Heart left ventricle (tissue), 16 donors: Measurements from ENCODE around the gene HHAT. TPM values are rescaled to one million over a fixed set of nuclear protein-coding genes. Genes with fewer than 3 reads are reported as not detected.
A peak's percentile ranks its signal among the peaks of the same experiment; 100 is the strongest.

Experiments
- ATAC-seq, 4 donors: fragments of 200-7000 bp; cut with Tn5 transposase; one replicate each; pipeline ENCODE4 v1.9.1; 2020 to 2022; ENCODE audit warnings: moderate library complexity in 4 of 4, mild to moderate bottlenecking in 3 of 4, moderate number of reproducible peaks in 1 of 4
- DNase-seq, 5 donors: peaks; one replicate each; pipeline ENCODE4 v3.0.0-alpha.2; 2020
- H3K27ac ChIP-seq, 12 donors: fragments of 200-600 bp; sonication (generic) in 4 of 12; one replicate each; pipeline versions ENCODE4 v1.5.0 to v1.8.0; 2016 to 2022; ENCODE audit warnings: mild to moderate bottlenecking in 2 of 12
- H3K27me3 ChIP-seq, 9 donors: fragments of 200-600 bp; sonication (generic) in 2 of 9; one replicate each; pipeline versions ENCODE4 v1.5.1 to v1.8.0; 2016 to 2022; ENCODE audit warnings: mild to moderate bottlenecking in 3 of 9
- H3K36me3 ChIP-seq, 9 donors: fragments of 200-600 bp; sonication (generic) in 2 of 9; one replicate each; pipeline versions ENCODE4 v1.5.0 to v1.8.0; 2018 to 2022; ENCODE audit warnings: mild to moderate bottlenecking in 2 of 9
- H3K4me1 ChIP-seq, 12 donors: fragments of 200-600 bp; sonication (generic) in 4 of 12; one replicate each; pipeline versions ENCODE4 v1.5.0 to v1.8.0; 2016 to 2022; ENCODE audit warnings: mild to moderate bottlenecking in 3 of 12
- H3K4me3 ChIP-seq, 12 donors: fragments of 200-600 bp; sonication (generic) in 4 of 12; one replicate each; pipeline versions ENCODE4 v1.5.0 to v1.8.0; 2017 to 2022; ENCODE audit warnings: mild to moderate bottlenecking in 9 of 12, moderate library complexity in 4 of 12
- H3K9me3 ChIP-seq, 12 donors: fragments of 200-600 bp; sonication (generic) in 4 of 12; one replicate each; pipeline versions ENCODE4 v1.5.0 to v1.8.0; 2016 to 2022; ENCODE audit warnings: mild to moderate bottlenecking in 1 of 12
- POLR2A ChIP-seq, 2 donors: fragments of 450-650 bp; IDR thresholded peaks; one replicate each; pipeline ENCODE4 v1.6.1; 2017; ENCODE audit warnings: antibody characterized with exemption in 2 of 2, mild to moderate bottlenecking in 2 of 2, moderate library complexity in 2 of 2
- WGBS, 4 donors: extraction: QIAGEN DNeasy Blood & Tissue Kit in 2 of 4; methylation state at CpG; one replicate each; pipeline versions ENCODE4 v1.1.5 to v1.1.7; 2013 to 2018; 5-methylcytosine and 5-hydroxymethylcytosine counted together
- intact Hi-C, 10 donors: fragments of 100-400 bp; cut with DNase I; formaldehyde crosslinking; loops; one replicate each; pipeline versions ENCODE4 v1.11.1 to v1.14.2; 2022
- polyA plus RNA-seq, 2 donors: library from polyadenylated mRNA; stranded (reverse); fragments of 200-250 nt; gene quantifications; one replicate each; pipeline ENCODE4 v1.2.3, GENCODE V29; 2013
- total RNA-seq, 9 donors: library from RNA; depleted of rRNA in 2 of 9; stranded (reverse); fragments of >200 nt in 2 of 9; fragmentation: NEBNext Ultra II Directional in 3 of 9; extraction: Animal tissue kit (Norgen Biotek cat#: 25700) in 3 of 9; gene quantifications; one replicate each; pipeline versions ENCODE4 v1.1.0 to v1.2.4, GENCODE V29; 2016 to 2023
- TF ChIP-seq, protein P1 (sequence below), 12 donors: fragments of 200-600 bp; sonication (generic) in 4 of 12; IDR thresholded peaks; one replicate each; pipeline versions ENCODE4 v1.5.0 to v1.8.0; 2018 to 2022; ENCODE audit warnings: antibody characterized with exemption in 12 of 12, mild to moderate bottlenecking in 5 of 12
- donor health status: ischemic (EF 13 %, LVEDD 7.1; RV severe dilation, severe dysfunction).
- donor health status: healthy with polysubstance abuse.
- donor health status: DM: no; HTN: yes; CAD: no.
- donor health status: DM: no; HTN: no; CAD: no.
- donor health status: ischemic (EF 25% LVEDD 6.9; RV normal size, moderate dysfunction).
- donor health status: ischemic (EF 25% LVEDD 5.7; RV mildly dilated, moderate dysfunction).
- donor health status: healthy.
- donor health status: DM: yes; HTN: yes; CAD: no.
- donor health status: ischemic (EF 35%, LVEDD 5.7; RV mildly dilated, moderate dysfunction).
- donor health status: nonischemic (EF 11% LVEDD 7.7; RV severe dilation, severe dysfunction).
- donor health status: DM: yes; HTN: yes; CAD: no.
- donor health status: PGD.
- donor health status: ischemic (EF 29% LVEDD 5.4; RV normal size, mild dysfunction).
- donor health status: nonischemic (EF 23%, LVEDD 6.1; RV moderate dilation, normal function).

HHAT gene
- total and polyA plus RNA-seq, 11 donors = 0.98 to 4.7 (median 2.8) TPM

DNA sequence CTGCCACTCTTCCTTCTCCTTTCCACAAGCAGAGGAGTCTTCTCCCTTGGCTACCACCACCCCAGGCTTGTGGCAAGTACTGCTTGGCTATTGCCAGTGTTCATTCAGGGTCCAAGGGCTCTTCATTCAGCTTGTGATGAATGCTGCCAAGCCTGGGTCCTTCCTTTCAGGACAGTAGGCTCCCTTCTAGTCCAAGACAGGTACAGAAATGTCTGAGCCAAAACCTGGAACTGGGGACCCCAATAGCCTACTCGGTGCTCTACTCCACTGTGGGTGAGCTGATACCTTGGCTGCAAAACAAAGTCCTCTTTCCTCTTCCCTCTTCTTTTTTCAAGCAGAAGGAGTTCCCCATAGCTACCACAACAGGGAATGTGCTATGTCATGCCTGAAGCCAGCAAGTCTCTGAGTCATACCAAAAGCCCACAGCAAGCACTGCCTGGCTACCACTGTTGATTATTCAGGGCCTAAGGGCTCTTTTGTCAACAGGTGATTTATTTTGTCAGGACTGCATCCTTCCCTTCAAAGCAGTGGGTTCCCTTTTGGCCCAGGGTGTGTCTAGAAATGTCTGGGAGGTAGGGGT, 268.9 kb downstream of the HHAT start:
- DNase-seq (no peak), ATAC-seq (peak in 3 of 4 donors; percentile 58 to 93 (median 59))
- Histone ChIP-seq H3K9me3 (peaks cover 0 to 2% (median 0%) of the 10 kb centered on the region in 12 donors), H3K36me3 (no peaks in the 10 kb centered on the region), H3K27ac (peak overlapping the region in 4 of 12 donors; percentile 9 to 43 (median 21)), H3K4me3 (no peak overlapping the region), H3K4me1 (peaks cover 0 to 16% (median 0%) of the 10 kb centered on the region in 12 donors), H3K27me3 (no peaks in the 10 kb centered on the region)
- TF ChIP-seq POLR2A (IDR thresholded peaks at IDR 0.05) = no peak
- TF ChIP-seq, protein P1, sequence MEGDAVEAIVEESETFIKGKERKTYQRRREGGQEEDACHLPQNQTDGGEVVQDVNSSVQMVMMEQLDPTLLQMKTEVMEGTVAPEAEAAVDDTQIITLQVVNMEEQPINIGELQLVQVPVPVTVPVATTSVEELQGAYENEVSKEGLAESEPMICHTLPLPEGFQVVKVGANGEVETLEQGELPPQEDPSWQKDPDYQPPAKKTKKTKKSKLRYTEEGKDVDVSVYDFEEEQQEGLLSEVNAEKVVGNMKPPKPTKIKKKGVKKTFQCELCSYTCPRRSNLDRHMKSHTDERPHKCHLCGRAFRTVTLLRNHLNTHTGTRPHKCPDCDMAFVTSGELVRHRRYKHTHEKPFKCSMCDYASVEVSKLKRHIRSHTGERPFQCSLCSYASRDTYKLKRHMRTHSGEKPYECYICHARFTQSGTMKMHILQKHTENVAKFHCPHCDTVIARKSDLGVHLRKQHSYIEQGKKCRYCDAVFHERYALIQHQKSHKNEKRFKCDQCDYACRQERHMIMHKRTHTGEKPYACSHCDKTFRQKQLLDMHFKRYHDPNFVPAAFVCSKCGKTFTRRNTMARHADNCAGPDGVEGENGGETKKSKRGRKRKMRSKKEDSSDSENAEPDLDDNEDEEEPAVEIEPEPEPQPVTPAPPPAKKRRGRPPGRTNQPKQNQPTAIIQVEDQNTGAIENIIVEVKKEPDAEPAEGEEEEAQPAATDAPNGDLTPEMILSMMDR (IDR thresholded peaks at IDR 0.05) = no peak
- intact Hi-C loops = no loop called here
- WGBS, 4 donors = 71 to 76% (median 74%) methylated on average over 1 of the region's 1 CpG

DNA sequence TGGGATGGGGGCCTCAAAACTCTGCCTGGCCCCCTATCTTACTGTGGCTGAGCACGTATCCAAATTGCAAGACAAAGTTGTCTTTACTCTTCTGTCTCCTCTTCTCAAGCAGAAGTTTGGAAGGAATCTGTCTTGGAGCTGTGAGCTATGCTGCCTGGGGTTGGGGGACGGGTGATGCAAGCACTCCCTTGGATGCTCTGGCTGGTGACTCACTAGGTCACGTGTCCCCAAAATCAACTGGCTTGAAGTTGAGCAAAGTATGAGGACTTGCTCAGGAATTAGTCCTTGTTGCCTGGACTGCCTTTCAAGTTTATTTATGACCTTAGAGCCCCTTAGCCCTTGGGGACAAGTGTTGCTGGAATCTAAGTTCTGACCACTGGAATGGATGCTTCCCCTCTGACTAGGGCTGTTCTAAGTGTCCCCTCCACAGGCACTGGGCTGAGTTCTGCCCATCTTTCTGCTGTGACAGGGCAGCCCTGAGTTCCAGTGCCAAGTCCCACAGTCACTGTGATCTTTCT, 269.5 kb downstream of the HHAT start:
- ATAC-seq (peak in 3 of 4 donors; percentile 83 to 97 (median 87)), DNase-seq (peak in 3 of 5 donors; percentile 16 to 61 (median 43))
- peaks cover 0 to 2% (median 0%) of the 10 kb centered on the region in 12 donors for H3K9me3 ChIP-seq
- H3K36me3 ChIP-seq = no peaks in the 10 kb centered on the region
- intact Hi-C loops = no loop called here
- WGBS, 4 donors = 71 to 88% (median 79%) methylated on average over 3 of the region's 3 CpGs
- no peaks in the 10 kb centered on the region for H3K27me3 ChIP-seq
- TF ChIP-seq POLR2A (IDR thresholded peaks at IDR 0.05) = no peak
- peaks cover 0 to 16% (median 0%) of the 10 kb centered on the region in 12 donors for H3K4me1 ChIP-seq
- peak overlapping the region in 4 of 12 donors; percentile 9 to 43 (median 21) for H3K27ac ChIP-seq
- H3K4me3 ChIP-seq = no peak overlapping the region

- H3K9me3 ChIP-seq = peaks cover 0 to 2% (median 0%) of the 10 kb centered on the region in 12 donors
- no peak for ATAC-seq
- no peak for TF ChIP-seq POLR2A (IDR thresholded peaks at IDR 0.05)
- TF ChIP-seq, protein P1 (IDR thresholded peaks at IDR 0.05) = no peak
These were observed 271.9 kb downstream of the HHAT start for GRCh38 chr1:210600421-210601159.

GRCh38 chr1:210603123-210603522, 274.4 kb downstream of the HHAT start:
- intact Hi-C loops = no loop called here
- TF ChIP-seq POLR2A (IDR thresholded peaks at IDR 0.05) = no peak
- TF ChIP-seq, protein P1 (IDR thresholded peaks at IDR 0.05) = no peak
- 81 to 93% (median 81%) methylated on average over 4 of the region's 4 CpGs for WGBS, 4 donors
- Histone ChIP-seq H3K27me3 (no peaks in the 10 kb centered on the region), H3K27ac (no peak overlapping the region), H3K4me1 (peaks cover 0 to 7% (median 0%) of the 10 kb centered on the region in 12 donors), H3K4me3 (no peak overlapping the region), H3K36me3 (no peaks in the 10 kb centered on the region), H3K9me3 (peaks cover 0 to 9% (median 0%) of the 10 kb centered on the region in 12 donors)
- ATAC-seq (no peak), DNase-seq (no peak)

More at GRCh38 chr1:210600421-210601159, 271.9 kb downstream of the HHAT start:
- WGBS, 4 donors = 84 to 90% (median 86%) methylated on average over 5 of the region's 5 CpGs
- H3K27me3 ChIP-seq = no peaks in the 10 kb centered on the region
- peaks cover 0 to 16% (median 0%) of the 10 kb centered on the region in 12 donors for H3K4me1 ChIP-seq
- intact Hi-C loops = no loop called here
- no peak overlapping the region for H3K4me3 ChIP-seq
- H3K27ac ChIP-seq = no peak overlapping the region
- no peak for DNase-seq
- H3K36me3 ChIP-seq = no peaks in the 10 kb centered on the region
